Measurements from ENCODE around the gene ZFYVE27. TPM values are rescaled to one million over a fixed set of nuclear protein-coding genes. Genes with fewer than 3 reads are reported as not detected.

ZFYVE27 gene
- total and polyA plus RNA-seq, 10 of the 15 experiments (the other 5 are each of a cell fraction or from before 2014, with no cell fraction given): 1.1 to 28.9 (median 21.4) TPM

DNA sequence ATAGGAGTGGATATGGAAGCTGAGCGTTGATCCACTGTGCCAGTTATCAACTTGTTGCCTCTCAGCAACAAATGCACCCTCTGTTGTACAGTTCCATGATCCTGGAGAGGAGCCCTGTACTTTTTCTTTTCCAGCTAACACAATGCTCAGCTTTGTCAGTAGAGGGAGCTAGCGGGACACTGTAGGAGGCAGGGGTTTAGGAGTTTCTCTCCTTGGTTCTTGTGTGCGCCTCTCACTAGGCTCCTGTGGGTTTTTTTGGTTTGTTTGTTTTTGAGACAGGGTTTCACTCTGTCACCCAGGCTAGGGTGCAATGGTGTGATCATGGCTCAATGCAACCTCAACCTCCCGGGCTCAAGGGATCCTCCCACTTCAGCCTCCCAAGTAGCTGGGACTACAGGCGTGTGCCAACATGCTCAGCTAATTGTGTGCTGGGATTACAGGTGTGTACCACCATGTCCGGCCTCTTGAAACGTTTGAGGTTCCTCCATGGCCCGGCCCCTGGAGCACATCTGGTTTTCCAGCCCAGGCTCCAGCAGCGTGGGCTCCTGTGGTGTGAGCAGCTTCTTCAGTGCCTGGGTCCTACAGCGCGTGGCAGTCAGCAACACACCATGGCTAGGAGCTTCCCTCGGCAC lies 35.4 kb upstream of the ZFYVE27 start (continued):
- no peak for TF ChIP-seq RAD51 (IDR thresholded peaks at IDR 0.05)

DNA sequence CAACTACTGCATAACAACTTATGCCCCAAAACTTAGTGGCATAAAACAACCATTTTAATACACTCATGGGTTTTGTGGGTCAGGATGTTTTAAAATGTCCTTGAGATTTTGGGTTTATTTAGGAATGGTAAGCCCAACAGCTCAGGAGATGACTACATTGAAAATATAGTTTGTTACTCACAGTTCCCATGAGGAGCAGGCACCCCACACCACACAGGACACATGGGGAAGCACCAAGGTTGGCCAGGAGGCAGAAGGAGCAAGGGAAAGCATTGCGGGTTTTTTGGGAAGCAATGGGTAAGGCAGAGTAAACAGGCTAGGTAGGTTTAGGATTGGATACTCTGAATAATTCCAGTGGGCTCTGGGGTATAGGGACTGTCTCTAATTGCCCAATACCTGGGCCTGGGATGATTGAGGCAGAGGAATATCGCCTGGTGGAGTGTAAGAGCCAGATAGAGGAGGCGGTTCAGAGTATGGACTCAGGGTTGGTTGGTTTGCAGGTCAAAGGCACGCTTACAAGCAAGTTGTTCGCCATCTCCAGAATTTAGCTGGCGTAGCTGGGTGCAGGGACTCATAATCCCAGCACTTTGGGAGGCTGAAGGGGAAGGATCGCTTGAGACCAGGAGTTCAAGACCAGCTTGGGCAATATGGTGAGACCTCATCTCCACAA lies 33.4 kb upstream of the ZFYVE27 start:
- ATAC-seq (no peak), FAIRE-seq (no peak), DNase-seq (ENCODE audit: low read depth, low spot score) (no peak)
- 0 out of 2 replicates have a peak, but pooled peaks cover 3% of the 10 kb centered on the region for H3K4me1 ChIP-seq (ENCODE audit: control insufficient read depth, insufficient read depth, low read length)
- TF ChIP-seq JUNB (IDR thresholded peaks at IDR 0.05): no peak
- TF ChIP-seq ZSCAN29 (IDR thresholded peaks at IDR 0.05): no peak
- no peak for TF ChIP-seq IKZF1 (conservative IDR thresholded peaks at IDR 0.05)
- TF ChIP-seq MAX (IDR thresholded peaks at IDR 0.05; ENCODE audit: low read depth, low read length): no peak
- TF ChIP-seq HCFC1 (IDR thresholded peaks at IDR 0.05; ENCODE audit: low read length): no peak
- no peak for TF ChIP-seq MTA2 (IDR thresholded peaks at IDR 0.05; ENCODE audit: low read depth)
- TF ChIP-seq HDAC6 (IDR thresholded peaks at IDR 0.05; ENCODE audit: unreplicated experiment): no peak
- no peak for TF ChIP-seq WRNIP1 (IDR thresholded peaks at IDR 0.05; ENCODE audit: borderline replicate concordance, low read depth, low read length)
- TF ChIP-seq, protein P1, sequence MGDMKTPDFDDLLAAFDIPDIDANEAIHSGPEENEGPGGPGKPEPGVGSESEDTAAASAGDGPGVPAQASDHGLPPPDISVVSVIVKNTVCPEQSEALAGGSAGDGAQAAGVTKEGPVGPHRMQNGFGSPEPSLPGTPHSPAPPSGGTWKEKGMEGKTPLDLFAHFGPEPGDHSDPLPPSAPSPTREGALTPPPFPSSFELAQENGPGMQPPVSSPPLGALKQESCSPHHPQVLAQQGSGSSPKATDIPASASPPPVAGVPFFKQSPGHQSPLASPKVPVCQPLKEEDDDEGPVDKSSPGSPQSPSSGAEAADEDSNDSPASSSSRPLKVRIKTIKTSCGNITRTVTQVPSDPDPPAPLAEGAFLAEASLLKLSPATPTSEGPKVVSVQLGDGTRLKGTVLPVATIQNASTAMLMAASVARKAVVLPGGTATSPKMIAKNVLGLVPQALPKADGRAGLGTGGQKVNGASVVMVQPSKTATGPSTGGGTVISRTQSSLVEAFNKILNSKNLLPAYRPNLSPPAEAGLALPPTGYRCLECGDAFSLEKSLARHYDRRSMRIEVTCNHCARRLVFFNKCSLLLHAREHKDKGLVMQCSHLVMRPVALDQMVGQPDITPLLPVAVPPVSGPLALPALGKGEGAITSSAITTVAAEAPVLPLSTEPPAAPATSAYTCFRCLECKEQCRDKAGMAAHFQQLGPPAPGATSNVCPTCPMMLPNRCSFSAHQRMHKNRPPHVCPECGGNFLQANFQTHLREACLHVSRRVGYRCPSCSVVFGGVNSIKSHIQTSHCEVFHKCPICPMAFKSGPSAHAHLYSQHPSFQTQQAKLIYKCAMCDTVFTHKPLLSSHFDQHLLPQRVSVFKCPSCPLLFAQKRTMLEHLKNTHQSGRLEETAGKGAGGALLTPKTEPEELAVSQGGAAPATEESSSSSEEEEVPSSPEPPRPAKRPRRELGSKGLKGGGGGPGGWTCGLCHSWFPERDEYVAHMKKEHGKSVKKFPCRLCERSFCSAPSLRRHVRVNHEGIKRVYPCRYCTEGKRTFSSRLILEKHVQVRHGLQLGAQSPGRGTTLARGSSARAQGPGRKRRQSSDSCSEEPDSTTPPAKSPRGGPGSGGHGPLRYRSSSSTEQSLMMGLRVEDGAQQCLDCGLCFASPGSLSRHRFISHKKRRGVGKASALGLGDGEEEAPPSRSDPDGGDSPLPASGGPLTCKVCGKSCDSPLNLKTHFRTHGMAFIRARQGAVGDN (IDR thresholded peaks at IDR 0.05): no peak
- TF ChIP-seq, protein P2, sequence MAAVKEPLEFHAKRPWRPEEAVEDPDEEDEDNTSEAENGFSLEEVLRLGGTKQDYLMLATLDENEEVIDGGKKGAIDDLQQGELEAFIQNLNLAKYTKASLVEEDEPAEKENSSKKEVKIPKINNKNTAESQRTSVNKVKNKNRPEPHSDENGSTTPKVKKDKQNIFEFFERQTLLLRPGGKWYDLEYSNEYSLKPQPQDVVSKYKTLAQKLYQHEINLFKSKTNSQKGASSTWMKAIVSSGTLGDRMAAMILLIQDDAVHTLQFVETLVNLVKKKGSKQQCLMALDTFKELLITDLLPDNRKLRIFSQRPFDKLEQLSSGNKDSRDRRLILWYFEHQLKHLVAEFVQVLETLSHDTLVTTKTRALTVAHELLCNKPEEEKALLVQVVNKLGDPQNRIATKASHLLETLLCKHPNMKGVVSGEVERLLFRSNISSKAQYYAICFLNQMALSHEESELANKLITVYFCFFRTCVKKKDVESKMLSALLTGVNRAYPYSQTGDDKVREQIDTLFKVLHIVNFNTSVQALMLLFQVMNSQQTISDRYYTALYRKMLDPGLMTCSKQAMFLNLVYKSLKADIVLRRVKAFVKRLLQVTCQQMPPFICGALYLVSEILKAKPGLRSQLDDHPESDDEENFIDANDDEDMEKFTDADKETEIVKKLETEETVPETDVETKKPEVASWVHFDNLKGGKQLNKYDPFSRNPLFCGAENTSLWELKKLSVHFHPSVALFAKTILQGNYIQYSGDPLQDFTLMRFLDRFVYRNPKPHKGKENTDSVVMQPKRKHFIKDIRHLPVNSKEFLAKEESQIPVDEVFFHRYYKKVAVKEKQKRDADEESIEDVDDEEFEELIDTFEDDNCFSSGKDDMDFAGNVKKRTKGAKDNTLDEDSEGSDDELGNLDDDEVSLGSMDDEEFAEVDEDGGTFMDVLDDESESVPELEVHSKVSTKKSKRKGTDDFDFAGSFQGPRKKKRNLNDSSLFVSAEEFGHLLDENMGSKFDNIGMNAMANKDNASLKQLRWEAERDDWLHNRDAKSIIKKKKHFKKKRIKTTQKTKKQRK (IDR thresholded peaks at IDR 0.05; ENCODE audit: low read depth, low read length): no peak
- H3K9me3 ChIP-seq (replicated peaks; ENCODE audit: control insufficient read depth, insufficient read depth, low read length): no peaks in the 10 kb centered on the region
- no peaks in the 10 kb centered on the region for H4K20me1 ChIP-seq (ENCODE audit: control insufficient read depth, insufficient read depth)
- ChIA-PET RAD21 (ENCODE audit: unreplicated experiment) (interaction anchor here (0.9 to 3.9 kb wide), 5 partner anchors 16 to 32 kb away, joined by 3 to 24 read pairs (median 4); partner anchors contain the start of gene AVPI1), CTCF (interaction anchor here (1.7 to 14.9 kb wide), 6 partner anchors 9 to 1300 kb away, joined by 4 to 416 read pairs (median 40); partner anchors contain the start of genes AVPI1, MARVELD1 and ZFYVE27), SMC1A (ENCODE audit: uncharacterized antibody, unreplicated experiment) (interaction anchor here (1.1 to 6.4 kb wide), 6 partner anchors 9 to 131 kb away, joined by 3 to 38 read pairs (median 4); partner anchors contain the start of genes ANKRD2 and AVPI1), POLR2A (interaction anchor here (1.1 kb wide), 1 partner anchor 33 kb away, joined by 3 read pairs; the partner anchor contains the start of gene ZFYVE27)
- no peak overlapping the region for H3K27ac ChIP-seq (ENCODE audit: control insufficient read depth, insufficient read depth)
- in situ Hi-C loops (cut with MboI): no loop called here
- no peak overlapping the region for H3K4me2 ChIP-seq (ENCODE audit: control insufficient read depth, insufficient read depth)
- H3K36me3 ChIP-seq (ENCODE audit: control insufficient read depth in 2 of 2, insufficient read depth in 2 of 2, low read length in 1 of 2): no peaks in the 10 kb centered on the region
- 40% methylated on average over 7 of the region's 7 CpGs for WGBS (ENCODE audit: insufficient coverage, insufficient replicate concordance, low lambda C conversion rate, missing lambda C conversion rate)
- no peak overlapping the region for H2AFZ ChIP-seq (ENCODE audit: control insufficient read depth, low read depth, low read length)
- H3K27me3 ChIP-seq (replicated peaks in 1 of 2; ENCODE audit: control insufficient read depth in 2 of 2, insufficient read depth in 2 of 2, low read length in 1 of 2): no peaks in the 10 kb centered on the region; a peak in 2 of 4 replicates
- H3K9ac ChIP-seq (ENCODE audit: control insufficient read depth, insufficient read depth, low read length): no peak overlapping the region
- intact Hi-C loops (cut with micrococcal nuclease; ENCODE audit: unreplicated experiment): loop anchor here (10.0 kb wide), 1 partner anchor 341 kb away; no protein-coding TSS in a partner anchor
- BruUV-seq (replicated peaks): no TSS peak
- no peak overlapping the region for H3K4me3 ChIP-seq
- no peaks in the 10 kb centered on the region for H3K79me2 ChIP-seq (ENCODE audit: control insufficient read depth, insufficient read depth, low read length)
